ENCODE data around the gene KCNC2.
A peak's percentile ranks its signal among the peaks of the same experiment; 100 is the strongest.
"Not testable (repeated sequence)": the region's sequence is repeated elsewhere in the genome, so short reads cannot be mapped to it uniquely, and the experiment has no call there.

The KCNC2 gene

DNA sequence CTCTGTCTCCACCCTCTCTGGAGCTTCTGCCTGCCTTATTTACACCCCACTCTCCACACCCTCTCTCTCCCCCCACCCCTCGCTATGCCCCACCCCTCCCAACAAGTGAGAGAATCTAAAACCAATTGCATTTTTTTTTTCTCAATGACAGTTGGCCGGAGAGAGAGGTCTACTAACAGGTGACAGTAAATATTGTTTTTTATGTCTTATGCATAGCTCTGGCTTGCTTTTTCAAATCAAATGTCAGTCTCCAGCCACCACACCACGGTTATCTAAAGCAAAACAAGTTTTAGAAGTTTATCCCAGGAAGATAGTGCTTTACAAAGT lies at the start of gene KCNC2:
Gene KCNC2, minus strand, starts transcription at position 28 of the 327 bp plus-strand sequence.
- DNase-seq = no peak

DNA sequence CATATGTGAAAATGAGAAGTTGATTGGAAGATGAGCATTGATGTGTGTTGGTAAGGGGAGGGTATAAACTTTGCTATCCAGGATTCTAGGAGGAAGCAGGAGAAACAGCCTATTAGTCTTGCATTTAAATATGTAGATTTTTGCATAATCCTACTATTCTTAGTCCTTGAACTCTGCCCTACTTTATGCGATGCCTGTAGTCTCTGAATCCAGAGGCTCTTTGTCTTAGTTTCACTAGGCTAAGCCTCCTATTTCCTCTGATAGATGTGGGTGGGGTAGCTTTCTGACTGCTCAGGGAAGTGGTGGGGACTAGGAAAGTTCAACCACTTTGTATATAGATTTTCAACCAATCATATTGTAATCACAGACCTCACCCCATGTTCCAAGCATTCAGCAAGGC lies 49.5 kb upstream of the KCNC2 start:
- DNase-seq = no peak

DNA sequence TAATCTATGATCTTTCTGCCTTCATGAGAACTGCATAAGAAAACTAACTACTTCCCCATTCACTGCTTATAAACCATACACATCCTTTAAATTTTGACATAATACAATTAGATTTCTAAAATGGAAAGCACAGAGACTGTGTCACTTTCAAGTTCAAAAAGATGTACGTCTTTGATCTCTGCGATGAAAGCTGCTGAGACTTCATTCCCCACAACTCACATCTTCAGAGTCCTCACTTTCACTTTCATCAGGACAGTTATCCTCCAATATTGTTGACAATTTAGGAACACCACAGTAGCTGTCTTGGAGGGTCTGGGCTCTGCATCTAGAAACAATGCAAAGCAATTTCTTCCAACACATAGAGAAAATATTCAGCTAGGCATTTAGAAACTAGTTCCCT lies 47.9 kb upstream of the KCNC2 start:
- DNase-seq = no peak

DNA sequence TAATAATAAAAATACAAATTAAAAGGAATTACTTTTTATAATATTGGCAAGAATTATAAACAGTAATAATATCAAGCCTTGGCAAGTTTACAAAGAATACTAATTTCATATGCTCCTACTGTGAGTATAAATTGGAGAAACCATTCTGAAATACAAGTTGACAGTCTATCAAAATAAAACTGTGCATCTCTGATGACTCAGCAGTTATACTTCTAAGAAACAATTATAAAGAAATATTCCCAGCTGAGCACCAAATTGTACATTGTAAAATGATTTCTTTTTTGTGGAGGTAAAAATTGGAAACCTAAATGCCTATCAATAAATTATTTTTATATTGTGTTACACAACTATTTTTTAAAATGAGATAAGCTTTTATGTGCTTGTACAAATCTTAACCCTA lies 35.5 kb upstream of the KCNC2 start:
- DNase-seq = no peak

DNA sequence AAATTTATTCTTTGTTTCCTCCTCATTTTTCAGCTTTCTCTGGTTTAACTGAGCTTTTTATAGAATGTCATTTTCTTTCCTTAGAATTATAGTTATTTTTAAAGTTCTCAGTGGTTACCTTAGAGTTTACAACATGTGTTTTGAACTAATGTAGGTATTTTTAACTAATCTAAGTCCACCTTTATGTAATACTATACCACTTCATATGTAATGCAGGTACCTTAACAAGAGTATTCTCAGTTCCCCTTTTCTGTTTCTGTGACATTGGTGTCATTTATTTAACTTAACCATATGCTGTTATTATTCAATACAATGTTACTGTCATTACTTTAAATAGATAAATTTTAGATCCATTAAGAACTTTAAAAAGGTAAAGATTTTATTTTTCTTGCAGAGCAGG lies 30.3 kb upstream of the KCNC2 start:
- DNase-seq = no peak

DNA sequence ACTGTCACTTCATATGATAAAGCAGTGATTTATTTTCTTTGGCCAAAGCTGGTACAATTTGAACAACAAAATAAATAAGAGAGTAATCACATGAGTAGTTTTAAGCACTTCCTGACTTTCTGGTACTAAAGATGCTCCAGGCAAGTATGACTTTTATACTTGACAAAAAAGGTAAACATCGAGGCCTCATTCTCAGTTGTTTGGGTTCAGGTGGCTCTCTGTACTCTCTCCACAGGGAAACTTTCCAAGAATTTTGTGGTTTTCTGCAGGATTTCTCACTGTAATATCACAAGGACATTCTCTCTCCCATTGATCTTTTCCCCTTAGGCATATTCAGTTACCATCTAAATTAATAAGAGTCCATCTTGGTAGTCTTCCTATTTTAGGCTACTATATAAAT lies 26.6 kb upstream of the KCNC2 start:
- DNase-seq = no peak

DNA sequence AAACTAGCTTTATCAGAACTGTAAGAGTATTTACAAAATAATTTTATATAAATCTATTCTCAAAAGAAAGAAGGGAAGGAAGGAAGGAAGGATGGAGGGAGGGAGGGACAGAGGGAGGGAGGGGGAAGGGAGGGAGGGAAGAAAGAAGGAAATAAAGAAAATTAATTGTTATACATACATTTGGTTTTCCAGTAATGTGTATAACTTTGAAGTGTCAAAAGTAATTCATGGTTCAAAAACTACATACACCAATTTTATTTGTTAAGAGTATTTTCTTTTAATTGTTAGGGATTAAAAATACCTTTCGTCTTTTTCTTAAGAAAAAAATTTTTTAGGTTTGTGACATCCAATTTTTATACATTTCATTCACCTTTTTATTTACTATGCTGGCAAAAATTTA lies 17.5 kb upstream of the KCNC2 start:
- DNase-seq = no peak

DNA sequence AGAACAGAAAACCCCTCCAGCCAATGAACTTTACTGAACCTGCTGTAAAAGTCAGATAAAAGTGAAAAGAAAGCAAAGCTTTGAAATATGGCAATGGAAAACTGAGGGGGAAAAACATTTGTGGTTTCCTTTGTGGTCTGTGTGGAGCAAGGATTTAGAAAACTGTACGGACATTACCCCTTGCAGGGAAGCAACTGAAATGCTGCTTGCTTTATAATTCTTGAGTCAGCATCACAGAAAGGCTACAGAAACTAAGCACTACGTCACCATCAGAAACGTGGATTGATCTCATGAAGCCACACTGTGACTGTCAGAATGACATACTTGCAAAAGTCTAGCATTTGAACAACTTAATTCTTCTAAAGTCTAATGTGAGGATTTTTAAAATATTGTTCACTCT lies 2.4 kb upstream of the KCNC2 start:
- DNase-seq = no peak

DNA sequence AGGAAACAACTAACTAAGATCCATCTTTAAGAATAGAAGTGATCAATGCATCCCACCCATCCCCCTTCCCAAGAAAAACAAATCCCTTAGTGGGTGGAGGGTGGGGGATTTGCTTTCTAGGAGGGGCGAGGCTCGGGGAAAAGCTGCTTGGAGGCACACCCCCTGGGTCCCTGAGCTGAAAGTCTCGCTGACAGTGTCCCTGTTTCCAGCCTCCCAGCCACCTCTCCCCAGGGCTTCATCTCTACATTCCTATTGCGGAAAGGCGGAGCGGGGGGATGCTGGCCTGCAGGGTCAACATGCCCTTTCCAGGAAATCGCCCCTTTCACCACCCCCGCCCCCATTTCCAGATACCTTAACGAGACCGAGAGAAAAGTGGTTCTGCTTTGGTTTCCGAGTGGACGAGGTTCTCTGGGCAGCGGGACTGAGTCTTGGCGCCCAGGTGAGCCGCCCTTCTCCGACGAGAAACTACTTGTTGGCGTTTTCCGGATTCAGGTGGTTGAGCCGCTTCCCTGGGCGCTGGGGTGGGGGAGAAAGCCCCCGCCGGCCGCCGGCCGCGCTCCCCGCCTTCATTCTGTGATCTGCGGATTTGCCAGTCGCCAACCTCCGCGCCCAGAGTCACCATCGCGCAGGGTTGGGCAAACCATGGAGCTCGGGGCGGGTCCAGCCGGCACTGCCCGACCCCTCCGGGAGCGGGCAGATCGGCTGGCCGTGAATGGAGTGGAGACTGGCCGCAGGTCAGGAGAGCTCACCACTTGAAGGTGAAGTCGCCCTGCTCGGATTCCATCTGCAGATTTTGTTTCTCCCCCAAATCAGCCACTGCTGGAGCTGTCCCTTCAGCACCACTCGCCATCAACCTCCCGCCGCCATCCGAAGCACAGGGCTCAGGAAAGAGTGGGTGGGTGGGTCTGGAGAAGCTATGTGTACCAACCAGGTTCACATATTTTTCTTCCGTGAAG lies 505 bp downstream of the KCNC2 start:
- DNase-seq = no peak

DNA sequence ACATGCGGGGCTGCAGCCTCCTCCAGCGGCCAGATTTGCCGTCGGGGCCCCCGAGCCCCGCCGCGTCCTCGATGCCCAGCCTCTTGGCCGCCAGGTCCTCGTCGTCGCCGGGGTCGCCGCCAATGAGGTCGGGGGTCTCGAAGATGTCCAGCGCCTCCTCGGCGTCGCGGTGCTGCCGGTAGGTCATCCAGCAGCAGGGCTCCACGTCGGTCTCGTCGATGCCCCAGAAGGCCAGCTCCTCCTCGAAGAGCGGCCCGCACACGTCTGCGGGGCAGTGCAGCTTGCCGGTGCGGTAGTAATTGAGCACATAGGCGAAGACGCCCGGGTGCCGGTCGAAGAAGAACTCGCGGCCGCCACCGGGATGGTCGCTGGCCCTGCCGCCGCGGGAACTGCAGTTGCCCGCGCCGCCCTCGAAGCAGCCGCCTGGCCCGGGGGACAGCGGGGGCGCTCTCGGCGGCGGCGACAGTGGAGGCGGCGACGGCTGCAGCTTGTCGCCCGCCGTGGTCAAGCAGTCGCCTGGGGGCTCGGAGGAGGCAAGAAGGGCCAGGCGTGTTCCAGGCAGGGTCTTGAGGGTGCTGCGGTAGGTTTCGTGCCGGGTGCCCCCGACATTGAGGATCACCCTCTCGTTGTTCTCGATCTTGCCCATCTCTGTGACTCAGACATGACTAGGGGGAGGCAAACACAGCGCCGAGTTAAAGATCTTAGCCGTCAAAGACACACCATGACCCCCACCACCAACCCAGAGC lies 2.1 kb downstream of the KCNC2 start:
- no peak for DNase-seq

DNA sequence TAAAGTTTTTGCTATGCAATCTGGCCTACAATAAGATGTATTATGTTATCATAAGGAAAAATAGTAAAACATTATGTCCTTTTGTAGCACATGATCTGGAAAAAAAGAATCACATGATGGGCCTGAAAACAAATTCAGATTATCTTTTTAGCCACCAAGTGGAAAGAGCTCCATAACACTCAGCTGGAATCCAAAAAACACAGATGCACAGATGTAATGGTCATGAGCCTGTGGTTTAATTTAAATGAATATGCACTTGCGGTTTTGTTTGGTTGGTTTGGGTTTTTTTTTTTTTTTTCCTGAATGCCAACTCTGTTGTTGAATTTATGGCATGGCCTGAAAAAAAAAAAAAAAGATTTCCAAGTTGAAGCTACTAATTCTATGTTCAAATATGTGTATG lies 4.1 kb downstream of the KCNC2 start:
- DNase-seq = no peak

DNA sequence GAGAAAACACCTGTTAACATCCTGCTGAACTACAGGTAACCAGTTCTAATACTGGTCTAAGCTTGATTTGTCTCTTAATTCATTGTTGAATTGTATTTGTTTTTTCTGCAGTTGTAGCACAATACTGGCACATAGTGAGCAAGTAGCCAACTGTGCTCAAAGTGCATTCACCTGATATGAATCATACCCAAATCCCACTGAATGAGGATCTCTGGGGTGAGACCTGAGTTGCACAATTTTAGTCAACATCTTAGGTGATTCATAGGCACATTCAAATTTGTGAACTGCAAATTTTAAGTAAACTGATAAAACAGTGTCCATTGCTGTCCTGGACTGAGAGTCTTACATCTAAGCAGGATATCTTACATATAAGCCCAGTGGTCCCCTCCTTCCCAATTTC lies 12.8 kb downstream of the KCNC2 start:
- no peak for DNase-seq

DNA sequence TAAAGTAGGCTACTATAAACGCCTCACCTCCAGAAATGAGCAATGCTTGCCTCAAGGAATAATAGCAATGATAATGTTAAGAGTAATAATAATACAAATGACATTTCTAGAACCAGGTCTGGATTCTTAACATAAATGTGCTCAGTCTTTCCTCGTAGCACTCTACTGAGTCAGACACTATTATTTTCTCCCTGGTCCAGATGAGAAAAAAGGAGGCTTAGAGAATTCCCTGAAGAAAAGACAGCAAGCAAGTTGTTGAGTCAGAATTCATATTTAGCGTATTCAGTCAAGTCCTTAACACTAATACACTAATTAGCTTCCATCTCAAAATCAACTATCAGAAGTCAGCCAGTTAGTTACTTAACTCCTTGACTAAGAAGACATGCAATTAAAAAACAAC lies 13.2 kb downstream of the KCNC2 start:
- DNase-seq = no peak

DNA sequence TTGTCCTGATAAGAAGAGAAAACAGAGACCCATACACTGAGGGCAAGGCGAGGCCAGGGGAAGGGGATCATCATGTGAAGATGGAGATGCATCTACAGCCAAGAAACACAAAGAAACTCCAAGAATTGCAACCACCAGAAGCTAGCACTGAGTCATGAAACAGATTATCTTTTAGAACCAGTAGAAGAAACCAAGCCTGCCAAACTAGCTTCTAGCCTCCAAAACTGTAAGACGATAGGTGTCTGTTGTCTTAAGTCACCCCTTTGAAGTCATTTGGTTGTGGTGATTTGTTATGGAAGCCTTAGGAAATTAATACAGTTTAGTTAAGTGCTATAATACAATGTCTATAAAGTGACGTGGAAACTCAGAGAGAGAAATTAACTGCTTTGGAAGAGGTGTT lies 15.4 kb downstream of the KCNC2 start:
- DNase-seq = no peak

DNA sequence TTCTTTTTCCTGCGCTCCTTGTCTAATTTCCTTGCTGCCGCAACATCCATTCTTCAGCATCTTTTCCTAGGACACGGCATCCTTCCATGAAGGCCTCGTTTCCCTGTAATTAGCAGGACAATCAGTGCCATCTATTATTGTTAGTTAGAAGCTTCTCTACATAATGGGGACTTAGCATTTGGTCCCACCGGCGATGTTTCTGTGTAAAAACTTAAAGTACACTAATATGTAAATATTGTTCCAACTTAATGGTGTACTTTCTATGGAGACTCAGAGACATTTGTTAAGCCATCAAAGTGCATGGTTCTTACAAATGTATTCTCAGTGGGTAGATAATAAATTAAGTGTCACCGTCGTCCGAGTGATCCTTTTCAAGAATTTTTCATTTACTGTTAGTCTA lies 17.4 kb downstream of the KCNC2 start:
- DNase-seq = no peak

DNA sequence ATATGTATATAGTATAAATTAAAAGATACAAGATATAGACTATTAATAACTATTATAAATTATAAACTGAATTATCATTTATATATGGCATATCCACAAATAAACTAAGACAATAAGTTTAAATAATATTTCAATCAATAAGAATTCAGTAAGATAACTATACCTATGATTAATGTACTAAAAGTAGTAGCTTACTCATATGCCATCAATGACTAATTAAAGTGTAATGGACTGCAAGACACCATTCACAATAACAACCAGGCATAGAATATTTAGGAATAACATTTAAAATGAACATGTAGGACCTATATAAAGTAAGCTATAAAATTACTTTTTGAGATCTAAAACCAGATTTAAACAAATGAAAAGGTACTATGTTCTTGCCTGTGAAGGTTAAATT lies 18.8 kb downstream of the KCNC2 start:
- no peak for DNase-seq

DNA sequence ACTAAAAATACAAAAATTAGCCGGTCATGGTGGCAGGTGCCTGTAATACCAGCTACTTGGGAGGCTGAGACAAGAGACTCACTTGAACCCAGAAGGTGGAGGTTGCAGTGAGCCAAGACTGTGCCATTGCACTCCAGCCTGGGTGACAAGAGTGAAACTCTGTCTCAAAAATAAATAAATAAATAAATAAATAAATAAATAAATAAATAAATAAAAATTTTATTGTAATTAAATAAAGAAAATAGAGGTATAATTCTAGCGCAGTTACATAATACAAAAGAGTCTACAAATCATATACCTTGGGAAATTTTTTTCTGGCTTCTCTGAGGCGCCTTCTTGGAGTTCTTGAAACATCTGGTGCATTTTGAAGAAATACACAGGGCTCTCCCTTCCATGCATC lies 23.8 kb downstream of the KCNC2 start:
- DNase-seq = not testable (repeated sequence)

DNA sequence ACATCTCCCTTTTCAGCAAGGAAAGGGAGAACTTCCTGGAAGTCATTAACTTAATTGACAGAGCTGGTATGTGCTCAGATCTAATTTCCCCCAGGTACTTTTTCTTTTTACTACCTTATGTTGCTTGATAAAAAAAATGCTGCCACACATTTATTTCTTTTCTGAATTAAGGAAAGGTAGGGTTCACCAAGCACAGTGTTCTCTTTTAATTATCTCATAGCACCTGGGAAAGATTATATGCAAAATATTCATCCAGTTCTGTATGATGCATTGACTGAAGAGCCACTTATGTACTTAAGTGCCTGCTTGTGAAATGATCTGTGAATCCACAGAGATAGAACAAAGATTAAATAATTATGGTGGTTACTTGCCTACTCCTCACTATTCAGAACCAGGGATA lies 25.1 kb downstream of the KCNC2 start:
- peak; percentile 3 for DNase-seq

DNA sequence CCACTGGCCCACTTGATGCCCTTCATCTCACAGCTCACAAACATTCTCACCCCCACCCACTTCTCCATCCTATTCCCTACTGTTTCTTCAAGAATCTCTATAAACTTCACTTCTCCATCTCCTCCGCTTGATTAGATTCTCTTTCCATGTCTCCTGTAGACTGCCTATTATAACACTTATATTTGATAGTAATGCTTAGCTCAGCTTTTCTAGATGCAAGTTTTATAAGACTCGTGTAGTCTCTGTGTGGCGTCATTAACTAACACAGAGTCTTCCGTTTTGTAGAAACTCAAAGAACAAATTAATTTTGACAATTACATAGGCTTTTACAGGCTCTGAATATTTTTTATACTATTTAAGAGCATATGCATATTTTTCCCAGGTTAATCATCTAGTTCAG lies 25.7 kb downstream of the KCNC2 start:
- DNase-seq = no peak

DNA sequence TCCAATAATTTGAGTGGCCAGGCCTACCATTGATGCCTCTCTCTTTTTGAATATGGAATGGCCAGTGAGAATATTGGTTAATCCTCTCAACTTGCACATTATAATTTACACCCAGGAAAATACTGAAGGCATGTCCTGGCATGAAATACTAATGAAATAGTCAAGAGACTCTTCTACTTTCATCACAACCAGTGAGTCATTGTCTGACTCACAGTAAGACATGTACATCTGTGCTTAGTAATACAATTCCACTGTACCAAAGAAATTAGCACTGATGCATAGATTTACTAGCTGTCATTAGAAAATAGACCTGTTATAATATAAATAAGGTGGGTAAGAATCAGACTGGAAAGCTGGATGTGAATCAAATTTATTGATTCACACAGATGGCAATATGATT lies 31.6 kb downstream of the KCNC2 start:
- DNase-seq = no peak

DNA sequence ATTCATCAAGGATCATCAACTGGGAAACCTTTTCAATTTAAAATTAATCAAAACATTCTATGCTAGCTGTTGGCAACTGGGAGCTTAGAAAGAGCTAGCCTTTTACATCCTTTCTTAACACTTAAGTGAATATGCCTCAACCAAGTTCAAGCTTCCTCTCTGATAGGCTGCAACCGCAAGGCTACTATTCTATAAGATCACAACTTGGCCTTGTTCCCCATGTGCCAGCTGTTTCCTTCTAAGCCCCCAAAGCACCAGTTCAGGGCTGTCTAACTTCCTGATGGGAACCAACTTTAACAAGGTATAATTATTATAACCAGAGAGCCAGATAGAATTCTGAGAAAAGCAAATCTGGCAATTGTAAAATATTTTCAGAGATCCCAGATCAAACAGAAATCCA lies 37.0 kb downstream of the KCNC2 start:
- no peak for DNase-seq

DNA sequence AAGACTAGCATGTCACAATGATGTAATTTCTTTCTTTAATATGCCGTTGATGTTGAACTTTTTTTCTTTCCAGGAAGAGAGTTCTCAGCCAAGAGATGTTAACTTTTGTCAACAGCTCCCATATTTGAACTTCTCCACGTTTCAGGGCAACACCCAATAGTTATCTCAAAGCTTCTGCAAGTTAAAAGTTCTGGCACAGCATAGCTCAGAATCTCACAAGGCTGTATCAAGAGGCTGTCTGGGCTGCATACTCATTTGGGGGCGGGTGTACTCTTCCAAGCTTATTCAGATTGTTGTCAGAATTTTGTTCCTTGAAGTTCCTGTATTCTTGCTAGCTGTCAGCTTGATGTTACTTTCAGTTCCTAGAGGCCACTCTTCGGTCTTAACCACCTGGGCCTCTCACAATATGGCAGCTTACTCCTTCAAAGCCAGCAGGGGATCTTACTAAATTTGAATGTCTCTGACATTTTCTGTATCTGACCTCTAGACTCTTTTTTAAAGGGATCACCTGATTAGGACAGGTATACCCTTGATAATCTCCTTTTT lies 38.9 kb downstream of the KCNC2 start:
- DNase-seq = no peak

DNA sequence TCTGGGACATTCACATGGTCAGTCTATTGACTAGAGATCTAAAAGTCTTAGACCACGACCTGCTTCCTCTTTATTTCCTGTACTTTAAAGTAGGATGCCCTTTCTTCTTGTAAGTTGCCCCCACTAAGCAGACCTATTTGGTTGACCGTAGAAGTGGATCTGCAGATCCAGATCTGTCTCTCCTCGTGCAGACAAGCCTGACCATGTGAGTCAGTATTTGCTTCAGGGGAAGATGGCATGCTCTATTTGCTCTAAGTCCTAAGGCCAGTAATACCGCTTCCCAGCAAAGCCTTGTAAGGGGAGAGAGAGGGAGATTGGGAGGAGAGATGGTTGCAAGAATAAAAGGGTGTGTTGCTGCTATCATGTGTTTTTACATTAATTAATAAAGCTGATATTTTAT lies 46.8 kb downstream of the KCNC2 start:
- DNase-seq = no peak

DNA sequence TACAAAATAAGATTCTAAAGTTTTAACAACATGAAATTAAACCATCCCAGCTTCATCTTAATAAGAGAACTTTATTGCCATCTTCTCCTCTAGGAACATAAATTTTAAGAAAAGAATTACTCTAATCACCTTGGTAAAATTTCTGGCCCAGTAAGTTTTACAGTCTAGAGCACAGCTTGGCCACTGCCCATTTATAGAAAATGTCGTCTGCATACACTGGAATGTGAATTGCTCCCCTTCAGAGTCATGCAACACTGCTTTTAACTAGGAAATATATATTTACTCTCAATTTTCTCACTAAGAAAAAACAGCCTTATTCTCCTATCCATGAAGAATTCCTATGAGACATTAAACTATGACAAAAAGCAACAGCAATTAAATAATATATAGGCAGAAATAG lies 48.2 kb downstream of the KCNC2 start:
- DNase-seq = no peak
